ENCODE results near the gene RABEP2. TPM values are rescaled to one million over a fixed set of nuclear protein-coding genes. Genes with fewer than 3 reads are reported as not detected.

RABEP2 gene
- total and polyA plus RNA-seq, 9 of the 15 experiments (the other 6 are each of a cell fraction or from before 2014, with no cell fraction given): 0.15 to 13.4 (median 3.5) TPM

- peaks cover 53% of the 10 kb centered on the region for H3K79me2 ChIP-seq (ENCODE audit: control insufficient read depth, insufficient read depth, low read length)
- no peak overlapping the region for H2AFZ ChIP-seq (ENCODE audit: low read depth, low read length)
- peak overlapping the region in 1 of 2 experiments; percentile 53; a peak in 1 of 4 replicates for H3K9ac ChIP-seq (ENCODE audit: insufficient read depth in 1 of 2, low read depth in 2 of 2, low read length in 2 of 2)
- no peaks in the 10 kb centered on the region for H3K27me3 ChIP-seq (ENCODE audit: control insufficient read depth in 2 of 2, insufficient read depth in 2 of 2, low read length in 2 of 2)
- H3K4me3 ChIP-seq: no peak overlapping the region
- ChIA-PET CTCF (ENCODE audit: low intra/inter-chr PET ratio) (no interaction called here), POLR2A (interaction anchor here (0.6 to 5.6 kb wide), 4 partner anchors 9 to 85 kb away, joined by 3 to 99 read pairs (median 6); partner anchors contain the start of genes ATXN2L and TUFM)
- H3K9me1 ChIP-seq (ENCODE audit: control insufficient read depth, insufficient read depth, low read length): no peaks in the 10 kb centered on the region
- no TSS peak for BruUV-seq (replicated peaks)
- peaks cover 60% of the 10 kb centered on the region; the same call in 2 of the 3 replicates for H3K36me3 ChIP-seq (ENCODE audit: control insufficient read depth, insufficient read depth, low read length)
- H3K9me3 ChIP-seq (replicated peaks; ENCODE audit: control insufficient read depth, insufficient read depth, low read depth, low read length): no peaks in the 10 kb centered on the region
- DNase-seq (ENCODE audit: extremely low read depth in 1 of 4, low spot score in 3 of 4): no peak
- H3K4me1 ChIP-seq (replicated peaks in 1 of 2; ENCODE audit: control insufficient read depth in 2 of 2, insufficient read depth in 2 of 2, low read length in 2 of 2): peaks cover 14 to 30% of the 10 kb centered on the region in 2 experiments
- WGBS (ENCODE audit: insufficient coverage, low coverage, missing lambda C conversion rate): 97% methylated on average over 13 of the region's 17 CpGs
- ATAC-seq: no peak
- no peak overlapping the region for H3K4me2 ChIP-seq (ENCODE audit: insufficient read depth, low read length)
- no peak overlapping the region for H3K27ac ChIP-seq (ENCODE audit: extremely low read depth, low read depth, low read length)
- in situ Hi-C loops (cut with MboI) (no loop called here), intact Hi-C loops (cut with micrococcal nuclease) (no loop called here)
- H4K20me1 ChIP-seq (replicated peaks; ENCODE audit: control insufficient read depth, insufficient read depth, low read length): peaks cover 9% of the 10 kb centered on the region; the same call in 1 of the 2 replicates
- no peak for FAIRE-seq
- no peak for TF ChIP-seq STAT6 (CRISPR knock-in tag; IDR thresholded peaks at IDR 0.05)
- no peak for TF ChIP-seq SETDB1 (IDR thresholded peaks at IDR 0.05; ENCODE audit: low read length)
- no peak for TF ChIP-seq THAP12 (CRISPR knock-in tag; IDR thresholded peaks at IDR 0.05)
- TF ChIP-seq GABPB2 (CRISPR knock-in tag; conservative IDR thresholded peaks at IDR 0.05): no peak
- no peak for TF ChIP-seq COPS2 (conservative IDR thresholded peaks at IDR 0.05)
- TF ChIP-seq ESRRA (IDR thresholded peaks at IDR 0.05; ENCODE audit: borderline replicate concordance, low read depth): no peak
- TF ChIP-seq NEUROD1 (IDR thresholded peaks at IDR 0.05; ENCODE audit: borderline replicate concordance, low read depth, low read length, partially characterized antibody): no peak
- no peak for TF ChIP-seq ZNF79 (CRISPR knock-in tag; IDR thresholded peaks at IDR 0.05; ENCODE audit: low read depth)
- TF ChIP-seq RREB1 (CRISPR knock-in tag; IDR thresholded peaks at IDR 0.05): no peak
Measured at GRCh38 chr16:28866454-28866804, 58.6 kb downstream of the RABEP2 start.
